Measurements from ENCODE around the gene KCNH1.

The KCNH1 gene

DNA sequence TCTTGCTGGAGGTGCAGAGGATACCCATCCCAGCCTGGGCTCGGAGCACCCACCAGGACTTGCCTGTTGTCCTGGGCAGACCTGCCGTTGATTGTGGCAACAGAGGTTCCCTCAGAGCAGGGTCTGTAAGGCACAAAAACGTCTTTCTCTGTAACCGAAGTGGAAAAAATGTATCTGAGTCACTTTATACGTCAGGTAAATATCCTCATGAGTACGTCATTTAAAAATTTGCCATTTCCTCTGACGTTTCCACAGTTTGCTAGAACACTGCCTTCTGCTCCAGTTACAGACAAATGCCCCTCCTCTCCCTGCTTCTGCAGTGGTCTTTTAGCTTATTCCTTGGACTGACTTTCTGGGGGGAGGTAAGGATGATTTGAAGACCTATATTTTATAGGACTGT is 478.4 kb downstream of the KCNH1 start:
- H3K4me3 ChIP-seq (ENCODE audit: low read depth, low read length), result no peak overlapping the region

DNA sequence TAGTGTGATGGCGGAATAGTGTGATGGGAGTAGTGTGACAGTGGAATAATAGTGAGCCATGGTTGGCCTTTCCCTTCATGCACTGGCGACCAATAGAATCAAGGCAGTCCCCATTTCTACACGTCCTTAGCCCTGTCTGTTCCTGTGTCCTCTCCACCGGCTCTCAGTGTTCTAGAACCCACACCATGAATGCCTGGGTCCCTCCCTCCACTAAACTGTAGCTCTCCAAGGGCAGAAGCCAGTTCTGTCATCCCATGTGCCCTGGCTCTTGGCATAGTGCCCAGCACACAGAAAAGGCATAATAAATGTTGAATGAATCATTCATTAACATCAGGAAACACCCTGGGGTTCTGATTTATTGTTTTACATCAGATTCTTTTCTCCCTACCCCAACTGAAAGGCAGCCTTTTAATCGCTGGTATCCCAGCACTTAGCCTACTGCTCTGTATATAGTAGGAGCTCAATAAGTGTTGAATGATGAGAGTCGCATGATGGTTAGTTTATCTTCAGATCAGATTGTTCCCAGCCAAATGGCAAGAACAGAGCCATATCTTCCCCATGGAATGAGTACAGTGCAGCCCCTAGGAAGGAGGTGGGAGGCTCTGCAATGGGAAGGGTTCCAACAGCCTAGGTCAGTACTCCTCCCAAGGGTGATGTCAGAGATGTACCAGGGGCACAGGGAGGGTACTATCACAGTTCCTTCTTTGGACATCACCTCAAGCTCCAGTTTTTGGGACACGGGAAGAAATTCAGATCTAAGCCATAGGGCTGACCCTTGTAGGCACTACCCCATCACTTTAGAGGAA is 479.6 kb downstream of the KCNH1 start:
- no peak overlapping the region for H3K4me3 ChIP-seq (ENCODE audit: low read depth, low read length)

DNA sequence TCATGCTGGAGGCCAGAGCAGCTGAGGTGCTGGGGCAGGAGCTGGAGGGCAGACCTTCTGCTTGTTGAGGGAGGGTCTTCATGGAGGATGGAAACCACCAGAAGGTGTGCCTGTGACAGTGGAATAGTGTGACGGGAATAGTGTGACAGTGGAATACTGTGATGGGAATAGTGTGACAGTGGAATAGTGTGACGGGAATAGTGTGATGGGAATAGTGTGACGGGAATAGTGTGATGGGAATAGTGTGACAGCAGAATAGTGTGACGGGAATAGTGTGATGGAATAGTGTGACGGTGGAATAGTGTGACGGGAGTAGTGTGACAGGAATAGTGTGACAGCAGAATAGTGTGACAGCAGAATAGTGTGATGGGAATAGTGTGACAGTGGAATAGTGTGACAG is 480.2 kb downstream of the KCNH1 start:
- no peak overlapping the region for H3K4me3 ChIP-seq (ENCODE audit: low read depth, low read length)

DNA sequence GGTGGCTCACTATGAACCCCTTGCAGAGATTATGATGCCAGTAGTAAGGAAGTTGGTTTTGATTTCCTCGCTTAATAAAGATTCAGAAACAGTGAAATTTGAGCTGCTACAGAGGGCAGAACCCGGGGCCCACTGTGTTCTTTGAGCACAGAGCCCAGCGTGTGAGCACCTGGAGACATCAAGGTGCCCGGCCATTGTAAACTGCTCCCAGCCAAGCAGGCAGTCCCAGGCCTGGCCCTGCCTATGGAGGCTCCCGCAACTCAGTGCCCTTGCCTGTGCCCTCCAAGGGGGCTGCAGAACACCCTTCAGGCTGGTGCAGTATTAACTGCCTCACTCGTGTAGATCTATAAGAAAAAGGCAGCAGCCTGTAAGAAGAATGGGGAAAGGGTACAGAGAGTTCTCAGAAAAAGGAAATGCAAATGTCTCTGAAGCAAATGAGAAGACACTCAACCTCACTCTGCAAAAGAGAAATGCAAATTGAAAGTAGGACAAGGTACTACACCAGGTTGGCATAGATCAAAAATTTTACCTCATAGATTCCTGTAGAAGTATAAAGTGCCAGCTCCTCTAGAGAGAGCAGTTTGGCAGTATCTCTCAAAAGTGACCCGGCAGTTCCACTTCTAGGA is 481.5 kb downstream of the KCNH1 start:
- no peak overlapping the region for H3K4me3 ChIP-seq (ENCODE audit: low read depth, low read length)

DNA sequence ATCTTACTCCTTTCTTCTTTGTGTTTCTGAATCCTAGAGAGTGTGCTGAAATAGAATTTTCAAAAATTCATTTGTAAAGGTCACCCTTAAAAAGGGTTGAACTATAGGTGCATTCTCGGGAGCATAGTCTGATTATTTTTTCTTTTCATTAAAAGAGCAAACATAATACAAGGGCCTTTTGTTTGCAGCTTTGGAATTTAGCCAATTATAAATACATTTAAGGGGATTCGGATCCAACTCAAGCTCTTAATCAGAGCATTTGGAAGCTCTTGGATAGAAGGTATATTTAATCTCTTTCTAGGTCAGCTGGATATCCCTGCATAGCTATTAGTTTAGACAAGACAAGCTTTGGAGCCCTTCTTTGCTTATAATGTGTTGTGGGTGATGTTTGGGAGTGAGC is 483.5 kb downstream of the KCNH1 start:
- no peak overlapping the region for H3K4me3 ChIP-seq (ENCODE audit: low read depth, low read length)

DNA sequence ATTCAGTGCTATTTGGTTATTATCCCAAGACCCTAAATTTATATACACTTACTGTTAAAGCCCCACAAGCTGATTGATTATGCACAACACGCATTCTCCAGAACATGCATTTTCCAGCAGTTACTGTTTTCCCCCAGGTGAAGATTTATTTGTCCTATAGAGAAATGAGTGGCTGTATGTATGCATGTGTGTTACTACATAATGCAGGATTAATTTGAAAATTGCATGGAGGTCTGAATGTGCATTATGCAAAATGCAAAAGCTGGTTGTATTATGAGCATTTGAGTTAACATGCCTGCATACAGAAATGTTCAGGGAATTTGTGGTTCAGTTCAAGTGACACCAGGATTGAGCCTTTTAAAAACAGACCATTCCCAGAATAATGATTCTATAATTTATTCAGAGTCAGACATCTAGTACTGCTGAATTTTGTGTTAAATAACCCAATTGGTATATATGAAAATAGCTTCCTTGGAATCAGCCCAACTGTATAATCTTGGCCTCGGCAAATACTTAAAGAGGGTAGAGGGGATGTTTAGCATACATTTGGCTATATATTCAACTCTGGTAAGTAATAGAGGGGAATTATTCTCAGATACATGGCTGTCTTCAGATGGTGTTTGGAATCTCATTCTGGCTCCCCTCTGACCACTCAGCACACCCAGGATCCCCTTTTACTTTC is 485.2 kb downstream of the KCNH1 start:
- H3K4me3 ChIP-seq (ENCODE audit: low read depth, low read length), result no peak overlapping the region

DNA sequence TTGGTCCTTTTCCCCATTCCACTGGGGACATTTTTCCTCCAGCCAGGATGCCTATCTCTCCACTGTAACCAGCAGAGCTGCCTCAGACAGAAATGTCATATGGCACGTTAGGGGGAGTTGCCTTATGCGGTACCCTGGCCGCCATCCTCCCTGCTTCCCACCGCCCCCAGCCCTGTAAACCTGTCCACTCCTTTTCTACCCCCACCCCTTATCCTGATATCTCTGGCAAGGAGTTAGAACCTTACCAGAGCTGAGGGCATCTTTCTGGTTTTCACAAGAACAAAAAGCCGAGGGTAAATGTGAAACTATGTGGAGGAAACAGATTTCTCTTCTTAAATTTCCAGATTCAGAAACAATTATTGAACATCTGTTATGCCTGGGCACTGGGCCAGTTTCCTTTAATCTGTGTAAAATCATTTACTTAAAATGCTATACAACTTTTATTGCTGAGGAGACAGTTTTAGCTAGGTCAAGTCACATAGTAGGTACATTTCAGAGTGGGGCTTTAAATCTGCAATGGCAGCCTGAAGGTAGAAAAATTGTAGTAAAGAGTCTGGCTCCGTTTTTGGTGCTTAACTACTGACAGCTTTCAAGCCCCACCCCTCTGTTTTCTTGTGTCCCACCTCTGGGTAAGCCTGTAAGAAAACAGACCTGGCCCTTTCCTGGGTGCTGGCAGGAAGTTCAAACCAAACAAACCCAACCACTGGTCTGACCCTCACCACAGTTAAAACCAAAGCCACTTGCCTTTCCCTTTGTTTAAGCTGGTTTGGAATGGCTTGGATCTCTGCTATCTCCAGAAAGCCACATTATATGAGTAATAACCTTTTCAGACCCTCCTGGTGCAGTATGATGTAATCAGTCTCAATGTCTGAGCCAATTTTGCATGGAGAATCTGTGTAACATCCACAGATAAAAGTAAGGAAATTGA is 486.3 kb downstream of the KCNH1 start:
- no peak overlapping the region for H3K4me3 ChIP-seq (ENCODE audit: low read depth, low read length)

DNA sequence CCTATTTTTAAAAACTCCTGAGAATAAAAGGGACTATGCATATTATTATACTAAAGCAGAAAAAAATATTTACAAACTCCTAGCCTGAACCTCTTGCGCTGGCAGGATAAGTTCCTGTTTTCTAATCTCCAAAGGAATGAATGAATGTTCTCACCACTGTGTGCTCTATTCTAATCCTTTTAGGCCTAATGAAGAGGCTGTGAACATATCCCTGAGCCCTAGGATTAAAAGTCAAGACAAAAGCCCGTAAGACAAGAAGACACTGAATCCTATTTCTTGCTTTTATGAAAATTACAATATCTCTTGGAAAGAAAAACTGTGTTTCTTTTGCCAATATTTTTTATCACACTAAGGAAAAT is 487.7 kb downstream of the KCNH1 start:
- no peak overlapping the region for H3K4me3 ChIP-seq (ENCODE audit: low read depth, low read length)

DNA sequence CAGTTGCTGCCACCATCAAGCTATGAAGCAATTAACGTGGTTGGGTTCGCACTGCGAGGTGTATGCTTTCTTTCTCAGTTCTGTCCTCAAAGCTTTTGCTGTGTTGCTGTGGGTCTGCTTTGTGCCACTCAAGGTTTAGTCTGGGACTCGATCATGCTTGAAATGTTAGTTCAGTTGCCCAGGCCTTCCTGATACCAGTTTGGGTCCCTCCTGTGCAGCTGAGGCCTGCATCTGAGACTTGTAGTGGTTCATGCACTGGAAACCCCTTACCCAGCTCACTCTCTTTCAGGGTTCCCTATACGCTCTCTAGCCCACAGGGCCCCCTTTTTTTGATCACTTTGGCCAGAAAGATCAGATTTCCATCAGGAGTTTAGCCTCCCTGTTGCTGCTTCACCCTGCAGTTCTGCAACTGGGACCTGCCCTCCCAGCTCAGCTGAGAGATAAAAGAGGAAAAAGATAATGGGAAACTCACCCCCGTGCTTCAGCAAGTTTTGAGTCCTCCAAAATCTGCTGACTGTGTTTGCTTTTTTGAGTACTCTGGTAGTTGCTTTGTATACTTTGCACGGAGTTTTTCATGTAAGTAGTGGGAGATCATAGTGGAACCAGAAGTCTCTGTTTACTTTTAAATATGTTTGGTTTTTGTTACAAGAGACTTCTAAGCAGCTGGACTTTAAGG is 488.2 kb downstream of the KCNH1 start:
- H3K4me3 ChIP-seq (ENCODE audit: low read depth, low read length), result no peak overlapping the region

DNA sequence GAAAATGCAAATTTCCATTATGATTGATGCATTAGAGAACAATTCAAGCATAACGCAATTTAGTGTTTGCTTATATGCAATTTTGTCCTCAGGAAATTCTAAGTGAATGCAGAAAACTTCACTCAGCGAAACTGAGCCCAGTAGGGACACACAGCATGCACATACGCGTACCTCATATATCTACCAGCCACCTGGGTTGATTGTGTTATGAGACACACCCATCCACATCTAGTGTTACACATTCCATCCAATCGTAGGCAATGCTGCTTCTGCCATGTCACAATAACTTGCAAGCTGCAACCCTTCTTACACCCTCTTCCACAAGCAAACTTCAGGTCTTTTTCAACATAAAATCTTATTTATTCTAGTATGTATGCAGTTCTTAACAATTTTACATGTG is 492.4 kb downstream of the KCNH1 start:
- no peak overlapping the region for H3K4me3 ChIP-seq (ENCODE audit: low read depth, low read length)

DNA sequence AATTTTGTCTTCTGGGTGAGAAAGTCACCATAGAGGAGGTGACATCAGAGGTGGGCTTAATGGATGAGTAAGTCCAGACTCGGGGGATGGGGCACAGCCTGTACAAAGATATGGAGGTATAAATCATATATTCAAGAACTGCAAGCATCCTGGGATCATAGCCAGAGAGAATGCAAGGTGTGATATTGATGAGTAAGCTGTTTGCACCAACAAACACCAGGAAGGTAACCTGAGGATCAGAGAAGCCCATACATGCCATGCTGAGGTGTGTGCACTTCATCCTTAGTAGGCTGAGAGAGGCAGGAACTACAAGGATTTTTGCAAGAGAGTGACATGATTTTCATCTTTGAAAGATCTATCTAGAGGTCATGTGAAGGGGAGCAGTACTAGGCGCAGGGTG is 498.8 kb downstream of the KCNH1 start:
- no peak overlapping the region for H3K4me3 ChIP-seq (ENCODE audit: low read depth, low read length)

DNA sequence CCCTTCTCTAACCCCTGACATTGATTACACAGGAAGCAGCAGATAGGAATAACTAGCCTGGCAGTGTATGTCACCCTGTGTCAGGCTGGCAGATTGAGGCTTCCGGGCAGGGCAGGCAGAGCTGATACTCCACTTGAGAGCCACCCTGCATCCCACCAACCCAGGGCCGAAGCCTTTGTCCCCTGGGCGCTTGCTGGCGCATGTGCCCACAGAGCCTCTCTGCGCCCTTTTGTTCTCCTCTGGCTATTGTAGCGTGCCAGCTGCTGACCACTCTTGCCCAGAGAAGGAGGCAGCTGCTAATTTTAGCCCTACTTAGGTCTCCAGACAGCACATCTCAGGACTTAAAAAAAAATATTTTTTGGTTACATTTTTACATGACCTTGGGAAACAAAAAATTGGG is 500.3 kb downstream of the KCNH1 start:
- H3K4me3 ChIP-seq (ENCODE audit: low read depth, low read length), result no peak overlapping the region

DNA sequence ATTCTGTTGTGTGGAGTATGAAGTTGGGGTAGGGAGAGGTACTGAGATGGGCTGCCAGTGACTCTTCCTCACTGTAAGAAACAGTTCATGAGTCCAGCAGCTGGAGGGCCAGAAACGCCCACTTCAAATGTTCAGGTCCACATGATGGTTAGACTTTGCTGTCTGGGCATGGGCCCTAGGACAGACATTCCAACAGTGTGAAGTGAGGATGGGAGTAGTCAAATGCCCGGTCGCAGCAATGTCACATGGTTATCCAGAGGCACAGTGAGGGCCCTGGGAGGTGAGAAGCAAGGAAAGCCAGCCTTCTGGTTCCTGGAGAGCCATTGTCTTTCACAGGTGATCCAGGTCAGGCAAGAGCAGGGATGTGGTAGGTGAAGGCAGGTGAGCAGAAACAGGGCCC is 500.8 kb downstream of the KCNH1 start:
- H3K4me3 ChIP-seq (ENCODE audit: low read depth, low read length), result no peak overlapping the region

DNA sequence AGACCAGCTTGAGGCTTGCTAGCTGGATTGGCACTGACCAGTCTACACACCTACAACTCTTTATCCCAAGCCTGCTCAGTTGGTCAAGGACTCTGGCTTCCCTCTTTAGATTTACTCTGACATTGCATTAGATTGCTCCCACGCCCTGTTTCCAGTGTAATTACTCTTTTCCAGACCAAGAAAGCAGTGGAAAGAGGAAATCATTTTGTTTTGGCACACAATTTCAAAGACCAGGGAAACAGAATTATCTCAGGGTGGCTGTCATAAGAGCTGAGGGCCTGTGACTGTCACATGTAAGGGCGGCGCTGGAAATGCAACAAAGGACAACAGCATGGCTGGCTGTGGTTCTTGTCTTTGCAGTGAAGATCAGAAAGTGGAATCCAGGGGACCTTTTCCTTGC is 502.5 kb downstream of the KCNH1 start:
- H3K4me3 ChIP-seq (ENCODE audit: low read depth, low read length), result no peak overlapping the region

DNA sequence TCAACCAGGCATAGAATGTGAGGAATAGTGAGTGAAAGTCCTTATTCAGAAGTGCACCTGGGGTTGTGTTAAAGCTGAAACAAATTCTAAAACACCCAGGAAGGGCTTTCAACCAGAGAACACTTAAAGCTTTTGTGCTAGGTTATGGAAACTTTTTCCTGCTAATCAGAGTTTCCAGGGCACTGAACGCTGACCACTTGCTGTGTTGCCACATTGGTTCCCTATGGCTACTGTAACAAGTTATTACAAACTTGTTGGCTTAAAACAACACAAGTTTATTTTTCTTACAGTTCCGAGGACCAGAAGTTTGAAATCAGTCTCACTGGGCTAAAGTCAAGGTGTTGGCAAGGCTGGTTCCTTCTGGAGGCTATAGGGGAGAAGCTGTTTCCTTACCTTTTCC is 504.7 kb downstream of the KCNH1 start:
- no peak overlapping the region for H3K4me3 ChIP-seq (ENCODE audit: low read depth, low read length)

DNA sequence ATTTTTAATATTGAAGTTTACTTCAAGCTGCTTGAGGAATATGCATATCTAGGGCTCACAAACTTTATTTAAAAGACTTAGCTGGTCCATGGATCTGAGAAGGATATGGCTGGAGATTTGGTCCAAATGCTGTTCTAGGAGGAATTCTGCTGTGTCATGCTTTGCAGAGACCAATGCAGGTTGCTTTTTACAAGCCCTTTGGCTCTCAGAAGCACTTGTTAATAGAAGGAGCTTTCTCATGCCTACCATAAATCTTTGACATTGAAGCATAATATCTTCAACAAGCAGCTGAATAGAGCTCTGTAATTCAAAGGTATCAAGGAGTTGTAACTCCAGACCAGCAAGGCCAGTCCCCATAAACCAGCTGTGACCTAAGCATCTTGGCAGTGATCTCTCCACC is 506.2 kb downstream of the KCNH1 start:
- no peak overlapping the region for H3K4me3 ChIP-seq (ENCODE audit: low read depth, low read length)
